GM19043 (cell line): ENCODE data around the gene MACO1.
"Not testable (repeated sequence)": the region's sequence is repeated elsewhere in the genome, so short reads cannot be mapped to it uniquely, and the experiment has no call there.

Experiments
- ATAC-seq: cut with Tn5 transposase; IDR thresholded peaks from one replicate; pipeline ENCODE4 v1.9.1; 2021; ENCODE audit warnings: low read depth; ENCODE audit not compliant: unreplicated experiment

The MACO1 gene

GRCh38 chr1:25420715-25421114, 10.0 kb upstream of the MACO1 start, which contains the start of gene RHCE:
Gene RHCE, minus strand, starts transcription at chr1:25420825. Its CDS starts 39 bp downstream, at chr1:25420786.
- ATAC-seq, result not testable (repeated sequence)

- ATAC-seq, result not testable (repeated sequence)
These were observed 7.5 kb upstream of the MACO1 start for GRCh38 chr1:25423206-25423605.

GRCh38 chr1:25425098-25426085, 5.3 kb upstream of the MACO1 start:
- no peak for ATAC-seq

GRCh38 chr1:25427696-25428095, 3.0 kb upstream of the MACO1 start:
- ATAC-seq, result no peak

GRCh38 chr1:25428475-25429166, 2.1 kb upstream of the MACO1 start:
- no peak for ATAC-seq

GRCh38 chr1:25430967-25431881, 527 bp downstream of the MACO1 start:
- peak; percentile 12 for ATAC-seq

- ATAC-seq, result no peak
These were observed 1.4 kb downstream of the MACO1 start for GRCh38 chr1:25431955-25432719.

- ATAC-seq, result no peak
These were observed 2.2 kb downstream of the MACO1 start for GRCh38 chr1:25432749-25433388.

GRCh38 chr1:25433389-25434186, 2.9 kb downstream of the MACO1 start:
- no peak for ATAC-seq

GRCh38 chr1:25435397-25436108, 4.9 kb downstream of the MACO1 start:
- no peak for ATAC-seq

- no peak for ATAC-seq
These were observed 7.0 kb downstream of the MACO1 start for GRCh38 chr1:25437672-25438071.

- no peak for ATAC-seq
These were observed 8.6 kb downstream of the MACO1 start for GRCh38 chr1:25439287-25439686.

- ATAC-seq, result no peak
These were observed 11.5 kb downstream of the MACO1 start for GRCh38 chr1:25442178-25442577.

GRCh38 chr1:25443030-25443699, 12.5 kb downstream of the MACO1 start:
- no peak for ATAC-seq

- not testable (repeated sequence) for ATAC-seq
These were observed 13.9 kb downstream of the MACO1 start for GRCh38 chr1:25444604-25445003.

- no peak for ATAC-seq
These were observed 15.4 kb downstream of the MACO1 start for GRCh38 chr1:25445993-25446538.

GRCh38 chr1:25447547-25447946, 16.9 kb downstream of the MACO1 start:
- ATAC-seq, result no peak
